GM06990 (cell line): ENCODE results near the gene KLK8.

Experiments used
- DNase-seq: peaks from one replicate; pipeline ENCODE4 v3.0.0-alpha.2; 2011; ENCODE audit not compliant: insufficient read length; ENCODE audit errors: extremely low read depth
- H3K27me3 ChIP-seq: replicated peaks from 2 replicates; pipeline ENCODE4 v1.6.0; 2011; ENCODE audit warnings: low read length; ENCODE audit not compliant: control insufficient read depth, insufficient read depth
- H3K36me3 ChIP-seq: 2 replicates; pipeline ENCODE4 v1.5.1; 2011; ENCODE audit warnings: low read length; ENCODE audit not compliant: control insufficient read depth, insufficient read depth
- H3K4me3 ChIP-seq: replicated peaks from 2 replicates; pipeline ENCODE4 v1.5.1; 2011; ENCODE audit warnings: low read depth, mild to moderate bottlenecking, control low read depth, low read length
- CTCF ChIP-seq: IDR thresholded peaks from 2 replicates; pipeline ENCODE4 v1.5.1; 2011; ENCODE audit warnings: low read length, control low read depth, mild to moderate bottlenecking, inconsistent platforms; ENCODE audit not compliant: insufficient read depth, poor library complexity, severe bottlenecking

The KLK8 gene

GRCh38 chr19:51003316-51003715 lies 1.9 kb upstream of the KLK8 start:
- no peak for TF ChIP-seq CTCF
- H3K27me3 ChIP-seq, result no peaks in the 10 kb centered on the region
- no peak overlapping the region for H3K4me3 ChIP-seq
- no peak for DNase-seq
- H3K36me3 ChIP-seq, result no peaks in the 10 kb centered on the region

- Histone ChIP-seq H3K36me3 (no peaks in the 10 kb centered on the region), H3K4me3 (no peak overlapping the region)
- peak; percentile 40 for DNase-seq
These were observed 1.3 kb upstream of the KLK8 start for GRCh38 chr19:51002542-51003311.

GRCh38 chr19:51002089-51002532 lies 707 bp upstream of the KLK8 start:
- H3K27me3 ChIP-seq, result 0 out of 2 replicates have a peak, but pooled peaks cover 1% of the 10 kb centered on the region
- no peak for TF ChIP-seq CTCF
- H3K4me3 ChIP-seq, result no peak overlapping the region
- DNase-seq, result no peak
- H3K36me3 ChIP-seq, result no peaks in the 10 kb centered on the region

More at GRCh38 chr19:51002542-51003311, 1.3 kb upstream of the KLK8 start:
- no peak for TF ChIP-seq CTCF
- 0 out of 2 replicates have a peak, but pooled peaks cover 1% of the 10 kb centered on the region for H3K27me3 ChIP-seq

- Histone ChIP-seq H3K36me3 (no peaks in the 10 kb centered on the region), H3K4me3 (no peak overlapping the region), H3K27me3 (0 out of 2 replicates have a peak, but pooled peaks cover 1% of the 10 kb centered on the region)
- TF ChIP-seq CTCF, result no peak
- no peak for DNase-seq
These were observed 423 bp downstream of the KLK8 start for GRCh38 chr19:51000981-51001380.

- no peak for DNase-seq
- TF ChIP-seq CTCF, result no peak
- Histone ChIP-seq H3K36me3 (no peaks in the 10 kb centered on the region), H3K27me3 (0 out of 2 replicates have a peak, but pooled peaks cover 1% of the 10 kb centered on the region), H3K4me3 (no peak overlapping the region)
These were observed 978 bp downstream of the KLK8 start for GRCh38 chr19:51000426-51000825.
